Heart left ventricle (tissue), 16 donors: ENCODE data around the gene TRPC4. TPM values are rescaled to one million over a fixed set of nuclear protein-coding genes. Genes with fewer than 3 reads are reported as not detected.

ENCODE experiments used
- ATAC-seq, 4 donors: fragments of 200-7000 bp; cut with Tn5 transposase; one replicate each; pipeline ENCODE4 v1.9.1; 2020 to 2022; ENCODE audit warnings: moderate library complexity in 4 of 4, mild to moderate bottlenecking in 3 of 4, moderate number of reproducible peaks in 1 of 4
- DNase-seq, 5 donors: peaks; one replicate each; pipeline ENCODE4 v3.0.0-alpha.2; 2020
- H3K27ac ChIP-seq, 12 donors: fragments of 200-600 bp; sonication (generic) in 4 of 12; one replicate each; pipeline versions ENCODE4 v1.5.0 to v1.8.0; 2016 to 2022; ENCODE audit warnings: mild to moderate bottlenecking in 2 of 12
- H3K27me3 ChIP-seq, 9 donors: fragments of 200-600 bp; sonication (generic) in 2 of 9; one replicate each; pipeline versions ENCODE4 v1.5.1 to v1.8.0; 2016 to 2022; ENCODE audit warnings: mild to moderate bottlenecking in 3 of 9
- H3K36me3 ChIP-seq, 9 donors: fragments of 200-600 bp; sonication (generic) in 2 of 9; one replicate each; pipeline versions ENCODE4 v1.5.0 to v1.8.0; 2018 to 2022; ENCODE audit warnings: mild to moderate bottlenecking in 2 of 9
- H3K4me1 ChIP-seq, 12 donors: fragments of 200-600 bp; sonication (generic) in 4 of 12; one replicate each; pipeline versions ENCODE4 v1.5.0 to v1.8.0; 2016 to 2022; ENCODE audit warnings: mild to moderate bottlenecking in 3 of 12
- H3K4me3 ChIP-seq, 12 donors: fragments of 200-600 bp; sonication (generic) in 4 of 12; one replicate each; pipeline versions ENCODE4 v1.5.0 to v1.8.0; 2017 to 2022; ENCODE audit warnings: mild to moderate bottlenecking in 9 of 12, moderate library complexity in 4 of 12
- H3K9me3 ChIP-seq, 12 donors: fragments of 200-600 bp; sonication (generic) in 4 of 12; one replicate each; pipeline versions ENCODE4 v1.5.0 to v1.8.0; 2016 to 2022; ENCODE audit warnings: mild to moderate bottlenecking in 1 of 12
- CTCF ChIP-seq, 12 donors: fragments of 200-600 bp; sonication (generic) in 4 of 12; IDR thresholded peaks; one replicate each; pipeline versions ENCODE4 v1.5.0 to v1.8.0; 2018 to 2022; ENCODE audit warnings: antibody characterized with exemption in 12 of 12, mild to moderate bottlenecking in 5 of 12
- POLR2A ChIP-seq, 2 donors: fragments of 450-650 bp; IDR thresholded peaks; one replicate each; pipeline ENCODE4 v1.6.1; 2017; ENCODE audit warnings: antibody characterized with exemption in 2 of 2, mild to moderate bottlenecking in 2 of 2, moderate library complexity in 2 of 2
- WGBS, 4 donors: extraction: QIAGEN DNeasy Blood & Tissue Kit in 2 of 4; methylation state at CpG; one replicate each; pipeline versions ENCODE4 v1.1.5 to v1.1.7; 2013 to 2018; 5-methylcytosine and 5-hydroxymethylcytosine counted together
- intact Hi-C, 10 donors: fragments of 100-400 bp; cut with DNase I; formaldehyde crosslinking; loops; one replicate each; pipeline versions ENCODE4 v1.11.1 to v1.14.2; 2022
- polyA plus RNA-seq, 2 donors: library from polyadenylated mRNA; stranded (reverse); fragments of 200-250 nt; gene quantifications; one replicate each; pipeline ENCODE4 v1.2.3, GENCODE V29; 2013
- total RNA-seq, 9 donors: library from RNA; depleted of rRNA in 2 of 9; stranded (reverse); fragments of >200 nt in 2 of 9; fragmentation: NEBNext Ultra II Directional in 3 of 9; extraction: Animal tissue kit (Norgen Biotek cat#: 25700) in 3 of 9; gene quantifications; one replicate each; pipeline versions ENCODE4 v1.1.0 to v1.2.4, GENCODE V29; 2016 to 2023
- donor health status: ischemic (EF 13 %, LVEDD 7.1; RV severe dilation, severe dysfunction).
- donor health status: healthy with polysubstance abuse.
- donor health status: DM: no; HTN: yes; CAD: no.
- donor health status: DM: no; HTN: no; CAD: no.
- donor health status: ischemic (EF 25% LVEDD 6.9; RV normal size, moderate dysfunction).
- donor health status: ischemic (EF 25% LVEDD 5.7; RV mildly dilated, moderate dysfunction).
- donor health status: healthy.
- donor health status: DM: yes; HTN: yes; CAD: no.
- donor health status: ischemic (EF 35%, LVEDD 5.7; RV mildly dilated, moderate dysfunction).
- donor health status: nonischemic (EF 11% LVEDD 7.7; RV severe dilation, severe dysfunction).
- donor health status: DM: yes; HTN: yes; CAD: no.
- donor health status: PGD.
- donor health status: ischemic (EF 29% LVEDD 5.4; RV normal size, mild dysfunction).
- donor health status: nonischemic (EF 23%, LVEDD 6.1; RV moderate dilation, normal function).

Gene TRPC4
- total and polyA plus RNA-seq, 11 donors: 0.25 to 2.5 (median 0.79) TPM

DNA sequence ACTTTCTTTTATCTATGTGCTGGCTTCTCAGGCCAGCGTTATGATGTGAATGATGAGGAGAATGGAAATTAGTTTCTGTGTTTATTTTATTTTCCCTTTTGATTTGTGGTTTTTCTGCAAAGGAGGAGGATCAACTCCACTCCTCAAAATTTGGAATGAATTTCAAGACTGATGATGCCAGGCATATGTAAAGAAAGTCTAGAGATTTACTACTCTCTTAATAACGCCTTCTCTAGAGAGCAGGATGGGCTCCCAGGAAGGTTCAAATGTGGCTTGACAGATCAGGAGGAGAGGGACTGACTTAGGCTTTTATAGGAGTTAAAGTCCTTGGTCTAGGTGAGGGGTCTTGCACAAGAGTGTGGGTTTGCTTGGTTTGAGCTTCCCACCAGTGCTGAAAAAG lies 255.9 kb downstream of the TRPC4 start:
- TF ChIP-seq CTCF (IDR thresholded peaks at IDR 0.05) (no peak), POLR2A (IDR thresholded peaks at IDR 0.05) (no peak)
- WGBS, 4 donors: 71 to 84% (median 76%) methylated on average over 2 of the region's 2 CpGs
- no peak overlapping the region for H3K4me3 ChIP-seq
- H3K9me3 ChIP-seq: no peaks in the 10 kb centered on the region
- H3K27me3 ChIP-seq: no peaks in the 10 kb centered on the region
- intact Hi-C loops: no loop called here
- no peaks in the 10 kb centered on the region for H3K36me3 ChIP-seq
- no peaks in the 10 kb centered on the region for H3K4me1 ChIP-seq
- no peak overlapping the region for H3K27ac ChIP-seq
- ATAC-seq (no peak), DNase-seq (no peak)

GRCh38 chr13:37613236-37613635 lies 256.3 kb downstream of the TRPC4 start:
- WGBS, 4 donors: 78 to 83% (median 81%) methylated on average over 3 of the region's 3 CpGs
- no peaks in the 10 kb centered on the region for H3K27me3 ChIP-seq
- intact Hi-C loops: no loop called here
- no peak overlapping the region for H3K4me3 ChIP-seq
- no peaks in the 10 kb centered on the region for H3K4me1 ChIP-seq
- ATAC-seq (no peak), DNase-seq (no peak)
- no peaks in the 10 kb centered on the region for H3K9me3 ChIP-seq
- no peaks in the 10 kb centered on the region for H3K36me3 ChIP-seq
- TF ChIP-seq POLR2A (IDR thresholded peaks at IDR 0.05) (no peak), CTCF (IDR thresholded peaks at IDR 0.05) (no peak)
- no peak overlapping the region for H3K27ac ChIP-seq

- Histone ChIP-seq H3K27me3 (no peaks in the 10 kb centered on the region), H3K36me3 (no peaks in the 10 kb centered on the region), H3K27ac (no peak overlapping the region), H3K9me3 (peaks cover 0 to 15% (median 0%) of the 10 kb centered on the region in 12 donors), H3K4me1 (no peaks in the 10 kb centered on the region), H3K4me3 (no peak overlapping the region)
- 66 to 93% (median 83%) methylated on average over 1 of the region's 1 CpG for WGBS, 4 donors
- ATAC-seq (no peak), DNase-seq (no peak)
- TF ChIP-seq POLR2A (IDR thresholded peaks at IDR 0.05): no peak
- TF ChIP-seq CTCF (IDR thresholded peaks at IDR 0.05): peak in 11 of 12 donors; percentile 13 to 53 (median 31)
- intact Hi-C loops: loop anchor here in 6 of 10 donors (10.0 kb wide), 1 partner anchor 534 kb away; no protein-coding TSS in a partner anchor
Observed at GRCh38 chr13:37608750-37609339, 260.7 kb downstream of the TRPC4 start.

GRCh38 chr13:37602733-37603381 lies 266.7 kb downstream of the TRPC4 start:
- no peak overlapping the region for H3K4me3 ChIP-seq
- H3K4me1 ChIP-seq: peaks cover 0 to 15% (median 0%) of the 10 kb centered on the region in 12 donors
- DNase-seq (no peak), ATAC-seq (peak in 1 of 4 donors; percentile 63)
- no peak overlapping the region for H3K27ac ChIP-seq
- WGBS, 4 donors: 68 to 74% (median 69%) methylated on average over 5 of the region's 5 CpGs
- intact Hi-C loops: loop anchor here (1.0 to 10.0 kb wide), 6 partner anchors 494 to 529 kb away; no protein-coding TSS in a partner anchor
- H3K36me3 ChIP-seq: no peaks in the 10 kb centered on the region
- peaks cover 0 to 12% (median 0%) of the 10 kb centered on the region in 12 donors for H3K9me3 ChIP-seq
- no peaks in the 10 kb centered on the region for H3K27me3 ChIP-seq
- TF ChIP-seq CTCF (IDR thresholded peaks at IDR 0.05): peak; percentile 36 to 75 (median 66)
- TF ChIP-seq POLR2A (IDR thresholded peaks at IDR 0.05): no peak
